Skeletal muscle tissue (tissue), 4 donors: ENCODE results near the gene COG8. TPM values are rescaled to one million over a fixed set of nuclear protein-coding genes. Genes with fewer than 3 reads are reported as not detected.

Experiments used
- H3K27ac ChIP-seq: one replicate; pipeline ENCODE4 v1.7.0; 2013; ENCODE audit warnings: mild to moderate bottlenecking, low read depth, low read length, inconsistent platforms
- H3K27me3 ChIP-seq, 3 donors: one replicate each; pipeline ENCODE4 v1.7.0; 2013; ENCODE audit warnings: low read length in 3 of 3; ENCODE audit not compliant: control insufficient read depth in 3 of 3, insufficient read depth in 3 of 3
- H3K36me3 ChIP-seq, 3 donors: one replicate each; pipeline ENCODE4 v1.7.0; 2013; ENCODE audit warnings: low read length in 3 of 3; ENCODE audit not compliant: control insufficient read depth in 3 of 3, insufficient read depth in 3 of 3
- H3K4me1 ChIP-seq, 3 donors: one replicate each; pipeline ENCODE4 v1.7.0; 2013; ENCODE audit warnings: low read length in 3 of 3, mild to moderate bottlenecking in 3 of 3; ENCODE audit not compliant: control insufficient read depth in 3 of 3, insufficient read depth in 3 of 3
- H3K4me3 ChIP-seq, 3 donors: one replicate each; pipeline ENCODE4 v1.7.0; 2013; ENCODE audit warnings: low read length in 3 of 3
- H3K9ac ChIP-seq, 3 donors: one replicate each; pipeline ENCODE4 v1.7.0; 2013; ENCODE audit warnings: low read length in 3 of 3, mild to moderate bottlenecking in 3 of 3, moderate library complexity in 2 of 3, low read depth in 1 of 3
- H3K9me3 ChIP-seq, 3 donors: one replicate each; pipeline ENCODE4 v1.7.0; 2013; ENCODE audit warnings: low read length in 3 of 3; ENCODE audit not compliant: control insufficient read depth in 3 of 3
- total RNA-seq: library from RNA; depleted of rRNA; stranded (reverse); fragments of >200 nt; gene quantifications from one replicate; pipeline ENCODE4 v1.2.3, GENCODE V29; 2014
- donor health status: Osteomylitis.

COG8 gene, protein sequence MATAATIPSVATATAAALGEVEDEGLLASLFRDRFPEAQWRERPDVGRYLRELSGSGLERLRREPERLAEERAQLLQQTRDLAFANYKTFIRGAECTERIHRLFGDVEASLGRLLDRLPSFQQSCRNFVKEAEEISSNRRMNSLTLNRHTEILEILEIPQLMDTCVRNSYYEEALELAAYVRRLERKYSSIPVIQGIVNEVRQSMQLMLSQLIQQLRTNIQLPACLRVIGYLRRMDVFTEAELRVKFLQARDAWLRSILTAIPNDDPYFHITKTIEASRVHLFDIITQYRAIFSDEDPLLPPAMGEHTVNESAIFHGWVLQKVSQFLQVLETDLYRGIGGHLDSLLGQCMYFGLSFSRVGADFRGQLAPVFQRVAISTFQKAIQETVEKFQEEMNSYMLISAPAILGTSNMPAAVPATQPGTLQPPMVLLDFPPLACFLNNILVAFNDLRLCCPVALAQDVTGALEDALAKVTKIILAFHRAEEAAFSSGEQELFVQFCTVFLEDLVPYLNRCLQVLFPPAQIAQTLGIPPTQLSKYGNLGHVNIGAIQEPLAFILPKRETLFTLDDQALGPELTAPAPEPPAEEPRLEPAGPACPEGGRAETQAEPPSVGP
- 36.0 TPM for total RNA-seq

DNA sequence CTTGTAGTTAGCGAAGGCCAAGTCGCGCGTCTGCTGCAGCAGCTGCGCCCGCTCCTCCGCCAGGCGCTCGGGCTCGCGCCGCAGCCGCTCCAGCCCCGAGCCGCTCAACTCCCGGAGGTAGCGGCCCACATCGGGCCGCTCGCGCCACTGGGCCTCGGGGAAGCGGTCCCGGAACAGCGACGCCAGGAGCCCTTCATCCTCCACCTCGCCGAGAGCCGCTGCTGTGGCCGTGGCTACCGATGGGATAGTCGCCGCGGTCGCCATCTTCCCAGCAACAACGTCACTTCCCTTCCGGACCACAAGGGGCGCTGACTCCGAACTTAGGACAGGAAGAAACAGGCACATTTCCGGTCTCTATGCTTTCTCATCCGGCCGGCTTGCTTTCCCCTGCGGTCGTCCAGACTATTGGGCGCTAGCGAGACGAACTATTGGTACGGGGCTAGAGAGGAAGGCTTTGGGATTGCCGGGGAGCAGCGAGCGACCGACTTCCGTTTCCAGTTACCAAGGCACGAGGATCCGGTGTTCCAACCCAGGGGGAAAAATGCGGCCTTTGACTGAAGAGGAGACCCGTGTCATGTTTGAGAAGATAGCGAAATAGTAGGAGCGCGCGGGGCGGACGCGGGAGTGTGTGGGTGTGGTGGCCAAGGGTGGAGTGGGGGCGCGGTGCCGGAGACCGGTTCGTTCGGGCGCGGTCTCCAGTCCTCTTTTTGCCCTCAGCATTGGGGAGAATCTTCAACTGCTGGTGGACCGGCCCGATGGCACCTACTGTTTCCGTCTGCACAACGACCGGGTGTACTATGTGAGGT is at the start of gene COG8, which contains the start of gene NIP7:
Gene COG8 (minus strand): TSS at position 276 of the 806 bp plus-strand sequence. CDS start 12 bp downstream, at position 264.
Gene NIP7 (plus strand): TSS at position 484 of the 806 bp plus-strand sequence. CDS start 58 bp downstream, at position 542.
- Histone ChIP-seq H3K9ac (peak within 1 kb of the TSS; percentile 86 to 93 (median 91)), H3K27ac (peak within 1 kb of the TSS; percentile 86), H3K9me3 (no peaks in the 10 kb centered on the region), H3K4me3 (peak within 1 kb of the TSS; percentile 95 to 96 (median 96)), H3K27me3 (no peaks in the 10 kb centered on the region), H3K4me1 (peaks cover 16 to 26% (median 24%) of the 10 kb centered on the region in 3 donors), H3K36me3 (peaks cover 21 to 43% (median 37%) of the 10 kb centered on the region in 3 donors)

DNA sequence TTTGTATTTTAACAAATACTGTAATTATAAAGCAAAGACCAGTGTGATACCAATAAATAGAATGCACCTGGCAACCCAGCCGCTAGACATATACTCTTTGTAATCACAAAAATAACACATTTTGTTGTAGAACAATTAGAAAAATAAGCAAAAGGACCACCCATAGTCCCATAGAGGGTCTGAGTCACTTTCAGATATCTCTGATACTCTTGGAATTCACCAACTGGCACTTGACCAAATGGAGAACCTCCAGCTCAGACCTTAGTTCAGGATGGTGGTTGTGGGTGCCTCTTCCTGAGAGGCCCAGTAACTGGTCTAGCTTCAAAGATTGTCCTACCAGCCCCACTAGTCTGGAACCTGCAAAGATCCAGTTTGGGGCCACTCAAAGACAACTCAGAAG is 47.2 kb upstream of the COG8 start:
- H3K4me3 ChIP-seq, result peak overlapping the region in 1 of 3 donors; percentile 83
- no peak overlapping the region for H3K27ac ChIP-seq

DNA sequence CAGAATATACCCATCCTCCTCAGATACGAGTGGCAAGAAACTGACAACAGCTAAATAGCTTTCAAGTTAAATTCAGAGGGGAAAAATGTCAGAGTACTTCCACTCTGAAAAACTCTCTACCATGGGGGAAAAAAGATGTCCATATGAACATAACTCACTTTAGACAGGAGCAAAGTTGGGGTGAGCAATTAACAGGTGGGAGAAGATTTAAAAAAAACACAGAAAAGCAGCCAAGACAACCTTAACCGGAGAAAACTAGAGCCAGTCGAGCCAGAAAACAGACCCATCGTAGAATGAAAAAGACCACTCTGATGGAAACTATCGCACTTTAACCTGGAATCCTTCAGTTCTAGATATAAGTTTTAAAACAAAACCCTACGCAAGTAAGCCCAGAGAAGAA is 45.6 kb upstream of the COG8 start:
- Histone ChIP-seq H3K27ac (peak overlapping the region; percentile 84), H3K4me1 (peaks cover 8 to 11% (median 8%) of the 10 kb centered on the region in 3 donors), H3K4me3 (peak overlapping the region; percentile 79 to 90 (median 84)), H3K9ac (peak overlapping the region; percentile 80 to 92 (median 85)), H3K27me3 (no peaks in the 10 kb centered on the region), H3K36me3 (peaks cover 13 to 29% (median 18%) of the 10 kb centered on the region in 3 donors), H3K9me3 (no peaks in the 10 kb centered on the region)

More for the DNA sequence above, 47.2 kb upstream of the COG8 start:
- H3K9me3 ChIP-seq, result no peaks in the 10 kb centered on the region
- no peak overlapping the region for H3K9ac ChIP-seq
- H3K36me3 ChIP-seq, result peaks cover 13 to 25% (median 15%) of the 10 kb centered on the region in 3 donors
- peaks cover 8 to 11% (median 8%) of the 10 kb centered on the region in 3 donors for H3K4me1 ChIP-seq
- no peaks in the 10 kb centered on the region for H3K27me3 ChIP-seq

DNA sequence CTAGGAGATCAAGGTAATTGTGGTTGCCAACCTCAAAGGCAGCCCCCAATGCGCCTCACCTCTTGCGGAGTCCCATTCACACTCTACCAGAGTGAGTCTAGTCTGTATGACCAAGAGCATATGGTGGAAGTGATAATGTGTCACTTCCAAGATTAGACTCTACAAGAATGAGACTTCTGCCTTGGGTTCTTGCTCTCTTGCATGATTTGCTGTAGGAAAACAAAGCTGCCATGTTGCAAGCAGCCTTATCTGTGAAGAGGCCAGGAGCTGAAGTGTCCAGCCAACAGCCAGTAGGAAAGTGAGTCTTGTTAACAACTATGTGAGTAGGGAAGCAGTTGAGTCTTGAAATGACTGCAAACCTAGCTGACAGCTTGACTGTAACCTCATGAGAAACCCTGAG is 43.1 kb upstream of the COG8 start:
- Histone ChIP-seq H3K4me1 (peaks cover 8 to 11% (median 8%) of the 10 kb centered on the region in 3 donors), H3K4me3 (no peak overlapping the region), H3K9ac (no peak overlapping the region), H3K36me3 (peaks cover 23 to 49% (median 23%) of the 10 kb centered on the region in 3 donors), H3K27me3 (no peaks in the 10 kb centered on the region), H3K27ac (no peak overlapping the region), H3K9me3 (no peaks in the 10 kb centered on the region)

DNA sequence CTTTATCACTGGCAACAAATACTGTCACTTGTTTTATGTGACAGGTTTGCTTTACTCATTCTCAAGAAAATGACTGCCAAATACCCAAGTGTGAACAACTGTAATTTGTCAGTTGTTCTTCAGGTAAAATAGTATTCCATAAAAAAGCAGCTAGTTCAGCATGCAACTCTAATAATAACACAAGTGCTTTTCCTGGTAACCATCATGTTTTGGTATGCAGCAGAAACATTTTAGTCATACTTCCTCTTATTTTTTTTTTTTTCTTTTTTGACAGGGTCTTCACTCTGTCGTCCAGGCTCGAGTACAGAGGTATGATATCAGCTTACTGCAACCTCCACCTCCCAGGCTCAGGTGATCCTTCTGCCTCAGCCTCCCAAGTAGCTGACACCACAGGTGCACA is 41.9 kb upstream of the COG8 start:
- peaks cover 23 to 50% (median 24%) of the 10 kb centered on the region in 3 donors for H3K36me3 ChIP-seq

DNA sequence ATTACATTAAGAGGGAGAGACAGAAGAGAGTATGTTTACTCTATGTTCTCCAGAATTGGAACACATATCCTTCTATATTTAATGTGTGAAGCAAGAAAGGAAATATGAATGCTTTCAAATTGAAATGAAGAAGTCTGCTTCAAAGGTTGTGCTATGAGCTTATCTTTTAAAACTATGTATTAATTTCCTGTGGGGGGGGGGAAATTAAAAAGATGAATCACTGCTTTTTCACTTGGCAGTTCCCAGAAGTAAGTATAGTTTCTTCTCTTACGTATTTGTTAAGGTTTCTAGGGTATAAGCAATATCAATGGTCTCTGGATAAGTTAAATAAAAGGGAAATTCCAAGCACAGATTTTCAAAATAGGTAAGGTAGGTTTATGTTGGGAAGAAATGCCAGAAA is 39.4 kb upstream of the COG8 start:
- no peak overlapping the region for H3K4me3 ChIP-seq
- no peak overlapping the region for H3K27ac ChIP-seq
- H3K9me3 ChIP-seq, result no peaks in the 10 kb centered on the region
- H3K27me3 ChIP-seq, result no peaks in the 10 kb centered on the region
- H3K36me3 ChIP-seq, result peaks cover 18 to 46% (median 24%) of the 10 kb centered on the region in 3 donors
- no peak overlapping the region for H3K9ac ChIP-seq
- H3K4me1 ChIP-seq, result no peaks in the 10 kb centered on the region

More for the DNA sequence above, 41.9 kb upstream of the COG8 start:
- no peak overlapping the region for H3K9ac ChIP-seq
- peaks cover 8 to 11% (median 8%) of the 10 kb centered on the region in 3 donors for H3K4me1 ChIP-seq
- H3K27me3 ChIP-seq, result no peaks in the 10 kb centered on the region
- H3K9me3 ChIP-seq, result no peaks in the 10 kb centered on the region
- no peak overlapping the region for H3K4me3 ChIP-seq
- no peak overlapping the region for H3K27ac ChIP-seq

DNA sequence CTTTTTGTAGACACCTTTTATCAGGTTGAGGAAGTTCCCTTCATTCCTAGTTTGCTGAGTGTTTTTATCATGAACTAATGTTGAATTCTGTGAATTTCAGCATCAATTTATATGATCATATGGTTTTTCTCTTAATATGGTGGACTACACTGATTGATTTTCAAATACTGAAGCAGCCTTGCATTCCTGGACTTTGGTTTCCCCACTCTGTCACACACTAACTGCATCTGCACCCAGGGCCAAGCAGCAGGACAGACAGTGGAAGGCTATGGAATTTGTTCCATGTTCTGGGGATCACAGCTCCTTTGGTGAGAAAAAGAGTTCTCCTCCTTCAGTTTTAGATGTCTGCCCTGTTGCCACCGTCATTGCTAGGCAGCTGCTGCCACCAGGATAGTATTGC is 38.7 kb upstream of the COG8 start:
- H3K9me3 ChIP-seq, result no peaks in the 10 kb centered on the region
- H3K27ac ChIP-seq, result no peak overlapping the region
- no peaks in the 10 kb centered on the region for H3K4me1 ChIP-seq
- H3K36me3 ChIP-seq, result peaks cover 14 to 43% (median 23%) of the 10 kb centered on the region in 3 donors
- no peak overlapping the region for H3K4me3 ChIP-seq
- H3K9ac ChIP-seq, result no peak overlapping the region
- no peaks in the 10 kb centered on the region for H3K27me3 ChIP-seq

DNA sequence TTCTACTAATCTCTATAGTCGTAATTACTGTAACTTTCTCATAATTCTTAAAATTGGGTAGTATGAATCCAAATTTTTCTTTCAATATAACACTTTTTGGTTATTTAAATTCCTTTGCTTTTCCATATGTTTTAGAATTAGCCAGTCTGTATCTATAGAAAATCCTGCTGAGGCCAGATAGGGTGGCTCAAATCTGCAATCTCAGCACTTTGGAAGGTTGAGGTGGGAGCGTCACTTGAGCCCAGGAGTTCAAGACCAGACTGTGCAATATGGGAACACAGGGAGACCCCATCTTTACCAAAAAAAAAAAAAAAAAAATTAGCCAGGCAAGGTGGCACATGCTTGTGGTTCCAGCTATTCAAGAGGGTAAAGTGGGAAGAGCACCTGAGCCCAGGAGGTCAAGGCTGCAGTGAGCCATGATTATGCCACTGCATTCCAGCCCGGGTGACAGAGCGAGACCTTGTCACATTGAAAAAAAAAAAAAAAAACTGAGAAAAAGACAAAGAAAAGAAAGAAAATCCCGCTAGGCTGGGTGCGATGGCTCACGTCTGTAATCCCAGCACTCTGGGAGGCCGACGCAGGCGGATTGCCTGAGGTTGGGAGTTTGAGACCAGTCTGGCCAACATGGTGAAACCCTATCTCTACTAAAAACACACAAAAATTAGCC is 37.2 kb upstream of the COG8 start:
- no peak overlapping the region for H3K4me3 ChIP-seq
- H3K36me3 ChIP-seq, result peaks cover 8 to 36% (median 11%) of the 10 kb centered on the region in 3 donors
- no peaks in the 10 kb centered on the region for H3K9me3 ChIP-seq
- no peaks in the 10 kb centered on the region for H3K27me3 ChIP-seq
- H3K9ac ChIP-seq, result no peak overlapping the region
- no peaks in the 10 kb centered on the region for H3K4me1 ChIP-seq
- H3K27ac ChIP-seq, result no peak overlapping the region

DNA sequence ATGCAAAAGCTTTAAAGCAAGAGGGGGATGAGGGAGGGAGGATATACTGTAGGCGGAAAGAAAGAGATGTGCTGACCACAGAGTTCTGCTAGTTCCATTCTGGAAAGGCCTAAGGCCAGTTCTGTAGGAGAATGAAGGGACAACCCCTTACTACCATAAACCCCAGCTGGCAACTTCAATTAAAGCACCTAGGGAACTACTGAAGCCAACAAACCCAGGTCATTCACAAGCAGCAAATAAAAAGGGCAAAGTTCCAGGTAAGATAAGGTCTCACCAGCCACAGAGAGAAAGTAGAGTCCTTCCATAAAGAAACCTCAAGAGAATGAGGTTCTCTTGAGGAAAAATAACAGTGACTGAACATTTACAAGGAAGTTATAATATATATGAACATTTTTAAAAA is 33.7 kb upstream of the COG8 start:
- H3K27me3 ChIP-seq, result no peaks in the 10 kb centered on the region
- H3K27ac ChIP-seq, result no peak overlapping the region
- no peaks in the 10 kb centered on the region for H3K9me3 ChIP-seq
- H3K4me3 ChIP-seq, result no peak overlapping the region
- no peaks in the 10 kb centered on the region for H3K4me1 ChIP-seq
- H3K9ac ChIP-seq, result no peak overlapping the region
- H3K36me3 ChIP-seq, result peaks cover 25 to 41% (median 29%) of the 10 kb centered on the region in 3 donors
